K562 (cell line): ENCODE measurements around the gene AGFG2. TPM values are rescaled to one million over a fixed set of nuclear protein-coding genes. Genes with fewer than 3 reads are reported as not detected.

ENCODE experiments used
- ATAC-seq: fragments of 200-7000 bp; cut with Tn5 transposase; 3 replicates; pipeline ENCODE4 v1.9.1; 2020; ENCODE audit warnings: moderate library complexity
- BruUV-seq: library from RNA; stranded (reverse); fragments of 400-500 nt; replicated peaks from 2 replicates; lab custom pipeline; 2021; lab: Mats Ljungman, UMichigan
- CTCF ChIA-PET: fragments of 300-600 bp; formaldehyde crosslinking; extraction: SDS; loops from one replicate; lab custom pipeline; 2021; ENCODE audit warnings: low intra/inter-chr PET ratio; lab: Yijun Ruan, JAX
- POLR2A ChIA-PET: fragments of 300-600, 350-650 bp; sonication (Branson Sonifier 250); formaldehyde crosslinking; extraction: SDS; loops from one replicate; lab custom pipeline; 2021; ENCODE audit warnings: antibody characterized with exemption, inconsistent platforms; lab: Yijun Ruan, JAX
- DNase-seq, 4 experiments: peaks; one replicate each; pipeline versions ENCODE4 v3.0.0 to v3.0.0-alpha.2; 2011 to 2018; ENCODE audit warnings: low spot score in 3 of 4, mixed read lengths in 3 of 4; ENCODE audit errors: extremely low read depth in 1 of 4
- FAIRE-seq: peaks from 2 replicates; lab custom pipeline; 2011; peaks lifted over from hg19 to GRCh38; lab: Jason Lieb, UNC
- H2AFZ ChIP-seq: 2 replicates; pipeline ENCODE4 v1.6.0; 2011; ENCODE audit warnings: low read depth, low read length, control low read depth, inconsistent platforms
- H3K27ac ChIP-seq: fragments of 200-600 bp; 3 replicates; pipeline ENCODE4 v1.8.0; 2011; ENCODE audit warnings: low read depth, mild to moderate bottlenecking, control low read depth, inconsistent platforms, low read length, moderate library complexity, mixed read lengths; ENCODE audit errors: extremely low read depth
- H3K27me3 ChIP-seq, 2 experiments: fragments of 300-600 bp in 1 of 2; 2 replicates in 1 of 2; 3 replicates in 1 of 2; pipeline versions ENCODE4 v1.6.0 to v1.8.0; 2011; ENCODE audit warnings: inconsistent platforms in 2 of 2, low read length in 2 of 2, mild to moderate bottlenecking in 1 of 2, mixed read lengths in 1 of 2, moderate library complexity in 1 of 2; ENCODE audit not compliant: control insufficient read depth in 2 of 2, insufficient read depth in 2 of 2
- H3K36me3 ChIP-seq: fragments of 300-600 bp; 3 replicates; pipeline ENCODE4 v1.8.0; 2011; ENCODE audit warnings: mild to moderate bottlenecking, low read length, inconsistent platforms; ENCODE audit not compliant: control insufficient read depth, insufficient read depth
- H3K4me1 ChIP-seq, 2 experiments: fragments of 200-600 bp in 1 of 2; replicated peaks in 1 of 2; 2 replicates in 1 of 2; 3 replicates in 1 of 2; pipeline versions ENCODE4 v1.5.1 to v1.8.0; 2011; ENCODE audit warnings: inconsistent platforms in 2 of 2, low read length in 2 of 2, mild to moderate bottlenecking in 1 of 2, mixed read lengths in 1 of 2, moderate library complexity in 1 of 2; ENCODE audit not compliant: control insufficient read depth in 2 of 2, insufficient read depth in 2 of 2
- H3K4me2 ChIP-seq: 2 replicates; pipeline ENCODE4 v1.6.1; 2011; ENCODE audit warnings: low read length, control low read depth, inconsistent platforms, mixed read lengths; ENCODE audit not compliant: insufficient read depth
- H3K4me3 ChIP-seq: fragments of 200-600 bp; sonication (generic), shearing (Covaris generic); 2 replicates; pipeline ENCODE4 v1.5.1; 2016; ENCODE audit warnings: control low read depth, inconsistent platforms
- H3K79me2 ChIP-seq: fragments of 200-600 bp; 3 replicates; pipeline ENCODE4 v1.8.0; 2011; ENCODE audit warnings: low read length, inconsistent platforms; ENCODE audit not compliant: control insufficient read depth, insufficient read depth
- H3K9ac ChIP-seq, 2 experiments: 2 replicates each; pipeline versions ENCODE4 v1.6.0 to v1.6.1; 2011; ENCODE audit warnings: low read depth in 2 of 2, low read length in 2 of 2, control low read depth in 1 of 2, inconsistent platforms in 1 of 2, mild to moderate bottlenecking in 1 of 2, mixed read lengths in 1 of 2; ENCODE audit not compliant: insufficient read depth in 1 of 2
- H3K9me1 ChIP-seq: one replicate; pipeline ENCODE4 v1.6.0; 2011; ENCODE audit warnings: inconsistent platforms, mild to moderate bottlenecking, low read length, moderate library complexity; ENCODE audit not compliant: control insufficient read depth, insufficient read depth
- H3K9me3 ChIP-seq: replicated peaks from 2 replicates; pipeline ENCODE4 v1.5.1; 2011; ENCODE audit warnings: low read depth, low read length, inconsistent platforms; ENCODE audit not compliant: control insufficient read depth, insufficient read depth
- H4K20me1 ChIP-seq: replicated peaks from 2 replicates; pipeline ENCODE4 v1.6.1; 2011; ENCODE audit warnings: low read length, inconsistent platforms, mixed read lengths; ENCODE audit not compliant: control insufficient read depth, insufficient read depth
- BDP1 ChIP-seq: IDR thresholded peaks from 3 replicates; pipeline ENCODE4 v1.6.1; 2011; ENCODE audit not compliant: insufficient read length, insufficient read depth
- CEBPZ ChIP-seq: fragments of 150-350 bp; IDR thresholded peaks from 2 replicates; pipeline ENCODE4 v1.6.1; 2014; ENCODE audit warnings: low read depth, mild to moderate bottlenecking, low read length, borderline replicate concordance
- EP400 ChIP-seq: fragments of 450-650 bp; IDR thresholded peaks from 2 replicates; pipeline ENCODE4 v1.6.1; 2017; ENCODE audit warnings: antibody characterized with exemption, mild to moderate bottlenecking, moderate library complexity
- GATAD2A ChIP-seq: fragments of 450-650 bp; IDR thresholded peaks from 2 replicates; pipeline ENCODE4 v1.6.1; 2017
- IFI16 ChIP-seq: fragments of 250-450 bp; sonication (Bioruptor Pico); IDR thresholded peaks from 2 replicates; pipeline ENCODE4 v2.1.2; 2022; ENCODE audit warnings: mild to moderate bottlenecking, inconsistent platforms
- MBD1 ChIP-seq: fragments of 250-450 bp; sonication (Bioruptor Pico); IDR thresholded peaks from 2 replicates; pipeline ENCODE4 v1.8.0; 2022; ENCODE audit warnings: inconsistent platforms
- MBD2 ChIP-seq: sonication (generic); IDR thresholded peaks from 2 replicates; pipeline ENCODE4 v1.6.1; 2016; ENCODE audit warnings: low read depth, borderline replicate concordance
- MYBL2 ChIP-seq, 2 experiments: fragments of 450-650 bp in 1 of 2; sonication (generic) in 1 of 2; formaldehyde crosslinking in 1 of 2; IDR thresholded peaks; 2 replicates each; pipeline versions ENCODE4 v1.6.1 to v1.8.1; 2017 to 2022; ENCODE audit warnings: borderline replicate concordance in 1 of 2, inconsistent platforms in 1 of 2, low read depth in 1 of 2, mild to moderate bottlenecking in 1 of 2, missing genetic modification reagents in 1 of 2, moderate library complexity in 1 of 2
- NKRF ChIP-seq: fragments of 450-650 bp; IDR thresholded peaks from 2 replicates; pipeline ENCODE4 v1.6.1; 2016; ENCODE audit warnings: borderline replicate concordance
- SMARCA5 ChIP-seq: fragments of 450-650 bp; IDR thresholded peaks from 2 replicates; pipeline ENCODE4 v1.6.1; 2016
- SNIP1 ChIP-seq: fragments of 450-650 bp; IDR thresholded peaks from 2 replicates; pipeline ENCODE4 v1.7.1; 2017; ENCODE audit warnings: low read depth, mild to moderate bottlenecking
- SRSF3 ChIP-seq: fragments of 200-400 bp; formaldehyde crosslinking; IDR thresholded peaks from 2 replicates; pipeline ENCODE4 v1.6.1; 2016; ENCODE audit warnings: mild to moderate bottlenecking, low read length, moderate library complexity; ENCODE audit not compliant: insufficient read depth
- SUPT5H ChIP-seq: fragments of 450-650 bp; IDR thresholded peaks from 2 replicates; pipeline ENCODE4 v1.6.1; 2016
- ZNF668 ChIP-seq: fragments of 250-450 bp; sonication (Bioruptor Pico); IDR thresholded peaks from 2 replicates; pipeline ENCODE4 v1.8.0; 2022; ENCODE audit warnings: mild to moderate bottlenecking, inconsistent platforms
- ZSCAN29 ChIP-seq: fragments of 450-650 bp; IDR thresholded peaks from 2 replicates; pipeline ENCODE4 v1.6.1; 2017
- WGBS: fragments of 100-300 bp; shearing (Covaris generic); methylation state at CpG from one replicate; pipeline ENCODE4 v1.1.6; 2016; ENCODE audit warnings: low coverage, mixed read lengths; ENCODE audit not compliant: insufficient coverage; ENCODE audit errors: missing lambda C conversion rate; 5-methylcytosine and 5-hydroxymethylcytosine counted together
- in situ Hi-C: fragments of 300-500 bp; cut with MboI; formaldehyde crosslinking; loops from 4 replicates; pipeline ENCODE4 v1.15.0; 2018; ENCODE audit warnings: inconsistent platforms, mixed read lengths
- intact Hi-C: fragments of 100-400 bp; cut with micrococcal nuclease; formaldehyde crosslinking; loops from 2 replicates; pipeline ENCODE4 v1.14.2; 2022
- polyA plus RNA-seq, 8 experiments: library from polyadenylated mRNA; depleted of rRNA in 4 of 8; stranded (reverse) in 5 of 8; unstranded in 3 of 8; fragments of >200 nt; fragmentation: Nextera tagmentation in 2 of 8; fragmentation: Illumina TruSeq in 1 of 8; extraction: Ambion mirVana in 2 of 8; extraction: Trizol in 1 of 8; gene quantifications; 2 replicates each; pipeline versions ENCODE4 v1.2.1 to v1.2.3, GENCODE V29; 2011 to 2014; ENCODE audit warnings: inconsistent platforms in 1 of 8, missing spikeins in 1 of 8
- total RNA-seq, 7 experiments: library from RNA; depleted of rRNA in 6 of 7; stranded (reverse); fragments of >200 nt in 6 of 7; fragmentation: Illumina TruSeq in 2 of 7; extraction: Trizol in 2 of 7; gene quantifications; 2 replicates each; pipeline versions ENCODE4 v1.2.1 to v1.2.3, GENCODE V29; 2011 to 2021; ENCODE audit warnings: low replicate concordance in 1 of 7

AGFG2 gene
- total and polyA plus RNA-seq, 9 of the 15 experiments (the other 6 are each of a cell fraction or from before 2014, with no cell fraction given), result 0.31 to 23.1 (median 6.5) TPM

GRCh38 chr7:100580466-100581283 lies 41.7 kb downstream of the AGFG2 start:
- Histone ChIP-seq H3K4me1 (peaks cover 26 to 64% of the 10 kb centered on the region in 2 experiments), H3K27me3 (no peaks in the 10 kb centered on the region), H4K20me1 (peaks cover 24% of the 10 kb centered on the region), H3K4me3 (no peak overlapping the region), H3K79me2 (peaks cover 29% of the 10 kb centered on the region), H2AFZ (no peak overlapping the region), H3K9ac (no peak overlapping the region), H3K27ac (peak overlapping the region; percentile 6; the same call in 1 of the 3 replicates), H3K9me1 (peaks cover 12% of the 10 kb centered on the region), H3K36me3 (peaks cover 83% of the 10 kb centered on the region), H3K9me3 (no peaks in the 10 kb centered on the region), H3K4me2 (no peak overlapping the region)
- no TSS peak for BruUV-seq
- DNase-seq (no peak), ATAC-seq (no peak), FAIRE-seq (peak; percentile 91)
- in situ Hi-C loops, result no loop called here
- intact Hi-C loops, result no loop called here
- CTCF ChIA-PET, result no interaction called here
- POLR2A ChIA-PET, result interaction anchor here (0.6 to 2.2 kb wide), 4 partner anchors 9 to 106 kb away, joined by 3 to 9 read pairs (median 4); no protein-coding TSS in a partner anchor
- whole genome bisulfite sequencing, result 80% methylated on average over 11 of the region's 11 CpGs
- 0 out of 2 replicates have a peak, but pooled peaks have one; percentile 23 for TF ChIP-seq ZSCAN29
- TF ChIP-seq MBD2, result no peak
- no peak for TF ChIP-seq BDP1
- no peak for TF ChIP-seq GATAD2A
- TF ChIP-seq MYBL2 (IDR thresholded peaks at IDR 0.05; ENCODE audit: low read depth), result peak; percentile 53; the same call in 1 of the 2 replicates
- no peak for TF ChIP-seq MYBL2 (CRISPR knock-in tag; IDR thresholded peaks at IDR 0.05; ENCODE audit: borderline replicate concordance)
- no peak for TF ChIP-seq EP400
- TF ChIP-seq IFI16 (CRISPR knock-in tag), result no peak
- TF ChIP-seq NKRF, result peak; percentile 70
- peak; percentile 73 for TF ChIP-seq SUPT5H
- no peak for TF ChIP-seq ZNF668 (CRISPR knock-in tag)
- TF ChIP-seq SNIP1, result no peak
- TF ChIP-seq SRSF3, result no peak
- TF ChIP-seq CEBPZ, result no peak
- TF ChIP-seq MBD1 (CRISPR knock-in tag), result no peak
- TF ChIP-seq SMARCA5, result peak; percentile 73; the same call in 1 of the 2 replicates
